Sigmoid colon (tissue), 4 donors: ENCODE measurements around the gene RNF40.
A peak's percentile ranks its signal among the peaks of the same experiment; 100 is the strongest.

Source experiments
- CTCF ChIP-seq, 4 experiments: fragments of 450-650 bp in 3 of 4; fragments of 200-600 bp in 1 of 4; IDR thresholded peaks; one replicate each; pipeline ENCODE4 v1.5.1; 2016 to 2019; ENCODE audit warnings: antibody characterized with exemption in 4 of 4, mild to moderate bottlenecking in 3 of 4, moderate library complexity in 2 of 4
- POLR2A ChIP-seq, 2 donors: fragments of 450-650 bp; IDR thresholded peaks; one replicate each; pipeline ENCODE4 v1.6.1; 2016; ENCODE audit warnings: antibody characterized with exemption in 2 of 2, mild to moderate bottlenecking in 2 of 2, moderate library complexity in 2 of 2
- POLR2AphosphoS5 ChIP-seq, 4 donors: sonication (generic); formaldehyde crosslinking; IDR thresholded peaks; one replicate each; pipeline ENCODE4 v1.6.1; 2017; ENCODE audit warnings: antibody characterized with exemption in 4 of 4

GRCh38 chr16:30761928-30762902 is at the start of gene RNF40, which contains the start of gene CFAP119:
- TF ChIP-seq CTCF (IDR thresholded peaks at IDR 0.05), result no peak
- TF ChIP-seq POLR2A (IDR thresholded peaks at IDR 0.05), result peak; percentile 90 to 91
- TF ChIP-seq POLR2AphosphoS5 (IDR thresholded peaks at IDR 0.05), result peak; percentile 94 to 98 (median 98)
